K562 (cell line): ENCODE data around the gene MEX3D. TPM values are rescaled to one million over a fixed set of nuclear protein-coding genes. Genes with fewer than 3 reads are reported as not detected.
A peak's percentile ranks its signal among the peaks of the same experiment; 100 is the strongest.

ENCODE experiments used
- CHD7 ChIP-seq: fragments of 200-600 bp; sonication (generic); IDR thresholded peaks from one replicate; pipeline ENCODE4 v1.6.1; 2012; ENCODE audit warnings: mild to moderate bottlenecking, low read depth, low read length, inconsistent platforms
- ZKSCAN1 ChIP-seq: fragments of 150-350 bp; IDR thresholded peaks from 2 replicates; pipeline ENCODE4 v1.6.1; 2016; ENCODE audit warnings: low read depth, low read length
- ZNF609 ChIP-seq: sonication (generic); formaldehyde crosslinking; IDR thresholded peaks from 2 replicates; pipeline ENCODE4 v1.8.1; 2023; ENCODE audit warnings: missing genetic modification reagents, mild to moderate bottlenecking, borderline replicate concordance
- polyA plus RNA-seq, 8 experiments: library from polyadenylated mRNA; depleted of rRNA in 4 of 8; stranded (reverse) in 5 of 8; unstranded in 3 of 8; fragments of >200 nt; fragmentation: Nextera tagmentation in 2 of 8; fragmentation: Illumina TruSeq in 1 of 8; extraction: Ambion mirVana in 2 of 8; extraction: Trizol in 1 of 8; gene quantifications; 2 replicates each; pipeline versions ENCODE4 v1.2.1 to v1.2.3, GENCODE V29; 2011 to 2014; ENCODE audit warnings: inconsistent platforms in 1 of 8, missing spikeins in 1 of 8
- total RNA-seq, 7 experiments: library from RNA; depleted of rRNA in 6 of 7; stranded (reverse); fragments of >200 nt in 6 of 7; fragmentation: Illumina TruSeq in 2 of 7; extraction: Trizol in 2 of 7; gene quantifications; 2 replicates each; pipeline versions ENCODE4 v1.2.1 to v1.2.3, GENCODE V29; 2011 to 2021; ENCODE audit warnings: low replicate concordance in 1 of 7

Gene MEX3D
- total and polyA plus RNA-seq, 9 of the 15 experiments (the other 6 are each of a cell fraction or from before 2014, with no cell fraction given) = 1.7 to 39.3 (median 5.7) TPM

- TF ChIP-seq CHD7 (peak; percentile 88), ZKSCAN1 (peak; percentile 34; the same call in 1 of the 2 replicates), ZNF609 (CRISPR knock-in tag) (no peak)
- TF ChIP-seq, all 486 proteins: peak for 2
Measured at GRCh38 chr19:1531587-1531986, 36.5 kb downstream of the MEX3D start (continued).
